ENCODE results near the gene CELF5. TPM values are rescaled to one million over a fixed set of nuclear protein-coding genes. Genes with fewer than 3 reads are reported as not detected.
A peak's percentile ranks its signal among the peaks of the same experiment; 100 is the strongest.

The CELF5 gene
- total and polyA plus RNA-seq, 12 donors, result not detected

DNA sequence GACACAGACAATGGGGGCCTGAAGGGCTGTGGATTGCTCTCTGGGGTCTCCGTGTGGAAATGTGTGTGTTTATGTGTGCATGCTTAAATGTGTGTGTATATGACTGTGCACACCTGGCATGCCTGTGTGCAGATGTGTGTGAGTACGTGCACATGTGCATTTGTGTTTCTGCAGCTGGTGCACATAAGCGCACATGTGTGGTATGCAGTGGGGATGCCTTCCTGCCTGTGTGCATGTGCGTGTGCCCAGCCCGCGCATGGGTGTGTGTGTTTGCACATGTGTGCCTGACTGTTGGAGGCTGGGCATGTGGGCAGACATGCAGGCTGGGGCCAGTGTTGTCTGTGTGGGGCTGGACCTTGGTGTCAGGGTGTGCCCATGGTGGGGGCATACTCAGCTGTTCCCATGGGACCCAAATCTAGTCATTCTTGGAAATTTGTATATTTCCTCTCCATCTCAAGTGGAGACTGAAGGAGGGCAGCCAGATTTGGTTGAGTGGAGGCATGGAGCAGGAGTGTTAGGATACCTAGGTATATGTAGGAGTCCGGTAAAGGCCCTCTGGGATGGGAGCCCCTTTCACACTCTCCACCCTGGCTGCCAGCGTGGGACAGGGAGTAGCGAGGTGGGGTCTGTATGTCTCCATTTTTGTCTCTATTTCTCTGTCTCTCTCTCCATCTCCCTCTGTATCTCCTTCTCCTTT lies 49.9 kb downstream of the CELF5 start:
- ATAC-seq, result no peak
- Histone ChIP-seq H3K27ac (no peak overlapping the region), H3K4me3 (no peak overlapping the region), H3K27me3 (peaks cover 13 to 88% (median 76%) of the 10 kb centered on the region in 7 donors), H3K36me3 (no peaks in the 10 kb centered on the region), H3K4me1 (peaks cover 0 to 7% (median 5%) of the 10 kb centered on the region in 9 donors), H3K9me3 (peaks cover 0 to 15% (median 4%) of the 10 kb centered on the region in 11 donors)
- no peak for DNase-seq
- intact Hi-C loops (cut with DNase I), result no loop called here
- 79 to 85% methylated on average over 9 of the region's 9 CpGs for WGBS, 2 donors
- TF ChIP-seq, protein P1, sequence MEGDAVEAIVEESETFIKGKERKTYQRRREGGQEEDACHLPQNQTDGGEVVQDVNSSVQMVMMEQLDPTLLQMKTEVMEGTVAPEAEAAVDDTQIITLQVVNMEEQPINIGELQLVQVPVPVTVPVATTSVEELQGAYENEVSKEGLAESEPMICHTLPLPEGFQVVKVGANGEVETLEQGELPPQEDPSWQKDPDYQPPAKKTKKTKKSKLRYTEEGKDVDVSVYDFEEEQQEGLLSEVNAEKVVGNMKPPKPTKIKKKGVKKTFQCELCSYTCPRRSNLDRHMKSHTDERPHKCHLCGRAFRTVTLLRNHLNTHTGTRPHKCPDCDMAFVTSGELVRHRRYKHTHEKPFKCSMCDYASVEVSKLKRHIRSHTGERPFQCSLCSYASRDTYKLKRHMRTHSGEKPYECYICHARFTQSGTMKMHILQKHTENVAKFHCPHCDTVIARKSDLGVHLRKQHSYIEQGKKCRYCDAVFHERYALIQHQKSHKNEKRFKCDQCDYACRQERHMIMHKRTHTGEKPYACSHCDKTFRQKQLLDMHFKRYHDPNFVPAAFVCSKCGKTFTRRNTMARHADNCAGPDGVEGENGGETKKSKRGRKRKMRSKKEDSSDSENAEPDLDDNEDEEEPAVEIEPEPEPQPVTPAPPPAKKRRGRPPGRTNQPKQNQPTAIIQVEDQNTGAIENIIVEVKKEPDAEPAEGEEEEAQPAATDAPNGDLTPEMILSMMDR (IDR thresholded peaks at IDR 0.05), result no peak

DNA sequence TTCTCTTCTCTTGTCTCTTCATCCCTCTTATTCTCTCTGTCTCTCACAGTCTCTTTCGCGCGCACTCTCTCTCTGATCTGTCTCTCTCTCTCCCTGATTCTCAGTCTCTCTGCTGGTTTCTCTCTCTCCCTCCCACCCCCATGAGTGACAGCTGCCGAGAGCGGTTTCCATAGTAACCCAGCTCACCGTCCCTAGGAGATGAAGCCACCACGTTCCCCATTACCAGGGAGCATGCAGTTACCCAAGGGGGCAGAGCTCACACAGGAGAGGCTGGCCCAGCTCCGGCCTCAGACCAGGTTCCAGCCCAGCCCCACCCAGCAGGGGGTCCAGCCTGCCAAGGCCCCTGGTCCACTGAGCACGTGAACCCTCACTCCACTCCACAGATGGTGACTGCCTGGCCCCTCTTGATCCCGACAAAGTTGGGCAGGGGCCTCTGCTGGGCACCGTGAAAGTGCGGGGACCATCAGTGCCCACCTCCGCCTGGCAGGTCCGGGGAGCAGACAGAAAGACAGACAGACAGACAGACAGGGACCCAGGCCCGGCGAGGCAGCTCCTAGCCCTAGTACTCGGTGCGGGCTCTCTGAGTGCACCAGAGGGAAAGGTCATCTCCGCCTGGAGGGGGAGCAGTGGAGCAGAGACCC lies 50.6 kb downstream of the CELF5 start:
- TF ChIP-seq, protein P1 (IDR thresholded peaks at IDR 0.05), result peak in 2 of 9 donors; percentile 22 to 42
- 10 to 11% methylated on average over 19 of the region's 19 CpGs for WGBS, 2 donors
- no peaks in the 10 kb centered on the region for H3K36me3 ChIP-seq
- DNase-seq (no peak), ATAC-seq (peak in 4 of 8 donors; percentile 17 to 28 (median 28))
- intact Hi-C loops (cut with DNase I), result no loop called here
- peak overlapping the region in 8 of 10 donors; percentile 2 to 46 (median 34) for H3K4me3 ChIP-seq
- peaks cover 13 to 88% (median 69%) of the 10 kb centered on the region in 7 donors for H3K27me3 ChIP-seq
- H3K27ac ChIP-seq, result no peak overlapping the region
- peaks cover 0 to 7% (median 5%) of the 10 kb centered on the region in 9 donors for H3K4me1 ChIP-seq
- peaks cover 0 to 15% (median 4%) of the 10 kb centered on the region in 11 donors for H3K9me3 ChIP-seq

DNA sequence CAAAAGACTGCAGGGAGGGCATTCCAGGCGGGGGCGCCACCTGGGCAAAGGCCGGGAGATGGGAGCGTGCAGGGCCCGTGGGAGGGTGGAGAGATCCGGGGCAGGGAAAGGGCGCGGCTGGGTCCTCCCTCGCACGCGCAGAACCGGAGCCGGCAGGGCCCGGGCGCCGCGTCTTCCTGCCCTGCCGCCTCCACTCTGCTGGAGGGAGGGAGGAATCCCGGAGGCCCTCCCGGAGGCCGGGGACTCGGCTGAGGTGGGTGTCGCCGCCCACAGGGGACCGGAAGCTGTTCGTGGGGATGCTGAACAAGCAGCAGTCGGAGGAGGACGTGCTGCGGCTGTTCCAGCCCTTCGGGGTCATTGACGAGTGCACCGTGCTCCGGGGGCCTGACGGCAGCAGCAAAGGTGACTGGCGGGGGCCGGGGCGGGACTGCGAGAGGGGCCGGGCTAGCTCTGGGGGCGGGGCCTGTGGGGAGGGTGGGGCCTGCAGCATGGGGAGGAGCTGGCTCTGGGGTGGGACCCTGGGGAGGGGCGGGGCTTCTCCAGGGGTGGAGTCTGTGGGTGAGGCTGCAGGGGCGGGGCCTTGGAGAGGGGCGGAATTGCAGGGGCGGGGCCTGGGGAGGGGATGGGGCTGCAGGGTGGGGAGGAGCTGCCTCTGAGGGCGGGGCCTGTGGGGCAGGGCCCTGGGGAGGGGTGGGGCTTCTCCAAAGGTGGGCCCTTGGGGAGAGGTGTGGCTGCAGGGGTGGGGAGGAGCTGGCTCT lies 51.3 kb downstream of the CELF5 start:
- H3K27ac ChIP-seq, result no peak overlapping the region
- DNase-seq (peak; percentile 40 to 68), ATAC-seq (peak; percentile 44 to 75 (median 60))
- peaks cover 0 to 7% (median 5%) of the 10 kb centered on the region in 9 donors for H3K4me1 ChIP-seq
- intact Hi-C loops (cut with DNase I), result no loop called here
- H3K36me3 ChIP-seq, result no peaks in the 10 kb centered on the region
- H3K27me3 ChIP-seq, result peaks cover 13 to 90% (median 70%) of the 10 kb centered on the region in 7 donors
- peaks cover 0 to 15% (median 4%) of the 10 kb centered on the region in 11 donors for H3K9me3 ChIP-seq
- TF ChIP-seq, protein P1 (IDR thresholded peaks at IDR 0.05), result peak in 4 of 9 donors; percentile 8 to 41 (median 26)
- H3K4me3 ChIP-seq, result peak overlapping the region in 9 of 10 donors; percentile 2 to 46 (median 34)
- WGBS, 2 donors, result 2% methylated on average over 41 to 45 of the region's 45 CpGs

DNA sequence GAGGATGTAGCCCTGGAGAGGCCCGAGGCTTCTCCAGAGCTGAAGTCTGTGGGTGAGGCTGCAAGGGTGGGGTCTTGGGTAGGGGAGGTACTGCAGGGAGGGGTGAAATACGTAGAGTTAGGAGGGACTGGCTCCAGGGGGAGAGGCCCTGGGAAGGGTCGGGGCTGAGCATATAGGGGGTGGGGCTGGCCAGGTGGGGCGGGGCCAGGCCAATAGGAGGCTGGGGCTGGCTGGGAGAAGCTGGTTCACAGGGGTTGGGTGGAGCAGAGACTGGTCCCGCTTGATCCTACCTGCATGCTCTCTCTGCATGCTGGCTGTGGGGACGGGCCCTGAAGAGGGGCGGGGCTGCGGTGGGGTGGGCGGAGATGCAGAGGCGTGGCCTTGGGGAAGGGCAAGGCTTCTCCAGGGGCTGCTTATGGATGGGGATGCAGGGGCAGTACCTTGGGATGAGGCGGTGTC lies 51.9 kb downstream of the CELF5 start:
- peak in 2 of 8 donors; percentile 9 to 26 for ATAC-seq
- intact Hi-C loops (cut with DNase I), result no loop called here

More for the DNA sequence above, 51.9 kb downstream of the CELF5 start:
- 3% methylated on average over 11 of the region's 11 CpGs for WGBS, 2 donors
- TF ChIP-seq, protein P1 (IDR thresholded peaks at IDR 0.05), result no peak
- no peak overlapping the region for H3K27ac ChIP-seq
- H3K9me3 ChIP-seq, result peaks cover 0 to 15% (median 4%) of the 10 kb centered on the region in 11 donors
- no peak for DNase-seq
- no peaks in the 10 kb centered on the region for H3K36me3 ChIP-seq
- H3K4me1 ChIP-seq, result peaks cover 0 to 7% (median 5%) of the 10 kb centered on the region in 9 donors
- H3K4me3 ChIP-seq, result no peak overlapping the region
- H3K27me3 ChIP-seq, result peaks cover 13 to 90% (median 70%) of the 10 kb centered on the region in 7 donors
